ENCODE measurements around the gene AIPL1. TPM values are rescaled to one million over a fixed set of nuclear protein-coding genes. Genes with fewer than 3 reads are reported as not detected.
A peak's percentile ranks its signal among the peaks of the same experiment; 100 is the strongest.

Gene AIPL1
- total RNA-seq, 2 donors from 2014 or later = not detected

GRCh38 chr17:6475411-6475810 is 40.5 kb upstream of the AIPL1 start:
- no peak overlapping the region for H3K27ac ChIP-seq
- H3K27me3 ChIP-seq (replicated peaks; ENCODE audit: insufficient read depth) = no peaks in the 10 kb centered on the region
- no peaks in the 10 kb centered on the region for H3K9me3 ChIP-seq
- ATAC-seq (ENCODE audit: insufficient number of reproducible peaks, low FRiP score, low read depth) (no peak), DNase-seq (ENCODE audit: low spot score) (no peak)
- no peak overlapping the region for H3K4me3 ChIP-seq
- no peaks in the 10 kb centered on the region for H3K36me3 ChIP-seq
- no peak for TF ChIP-seq CTCF (IDR thresholded peaks at IDR 0.05)
- no peaks in the 10 kb centered on the region for H3K4me1 ChIP-seq (ENCODE audit: control insufficient read depth in 1 of 2, low read depth in 2 of 2)

- Histone ChIP-seq H3K27ac (no peak overlapping the region), H3K4me1 (ENCODE audit: control insufficient read depth in 1 of 2, low read depth in 2 of 2) (no peaks in the 10 kb centered on the region), H3K36me3 (no peaks in the 10 kb centered on the region), H3K9me3 (no peaks in the 10 kb centered on the region), H3K4me3 (no peak overlapping the region), H3K27me3 (replicated peaks; ENCODE audit: insufficient read depth) (no peaks in the 10 kb centered on the region)
- no peak for ATAC-seq (ENCODE audit: insufficient number of reproducible peaks, low FRiP score, low read depth)
- DNase-seq (ENCODE audit: low spot score) = no peak
- TF ChIP-seq CTCF (IDR thresholded peaks at IDR 0.05) = no peak
Measured at GRCh38 chr17:6474906-6475305, 40.0 kb upstream of the AIPL1 start.

- Histone ChIP-seq H3K27ac (no peak overlapping the region), H3K4me3 (no peak overlapping the region), H3K9me3 (no peaks in the 10 kb centered on the region), H3K4me1 (ENCODE audit: control insufficient read depth in 1 of 2, low read depth in 2 of 2) (no peaks in the 10 kb centered on the region), H3K27me3 (replicated peaks; ENCODE audit: insufficient read depth) (no peaks in the 10 kb centered on the region), H3K36me3 (no peaks in the 10 kb centered on the region)
- ATAC-seq (ENCODE audit: insufficient number of reproducible peaks, low FRiP score, low read depth) (no peak), DNase-seq (ENCODE audit: low spot score) (no peak)
- no peak for TF ChIP-seq CTCF (IDR thresholded peaks at IDR 0.05)
Measured at GRCh38 chr17:6474376-6474775, 39.5 kb upstream of the AIPL1 start.

- Histone ChIP-seq H3K4me1 (ENCODE audit: control insufficient read depth in 1 of 2, low read depth in 2 of 2) (no peaks in the 10 kb centered on the region), H3K9me3 (no peaks in the 10 kb centered on the region), H3K4me3 (no peak overlapping the region), H3K27me3 (replicated peaks; ENCODE audit: insufficient read depth) (no peaks in the 10 kb centered on the region), H3K36me3 (no peaks in the 10 kb centered on the region), H3K27ac (no peak overlapping the region)
- no peak for ATAC-seq (ENCODE audit: insufficient number of reproducible peaks, low FRiP score, low read depth)
- TF ChIP-seq CTCF (IDR thresholded peaks at IDR 0.05) = peak; percentile 88
- no peak for DNase-seq (ENCODE audit: low spot score)
Measured at GRCh38 chr17:6473128-6473767, 38.3 kb upstream of the AIPL1 start.

- no peak for ATAC-seq (ENCODE audit: insufficient number of reproducible peaks, low FRiP score, low read depth)
- H3K27ac ChIP-seq = no peak overlapping the region
Measured at GRCh38 chr17:6472517-6472916, 37.6 kb upstream of the AIPL1 start.

More at GRCh38 chr17:6472517-6472916, 37.6 kb upstream of the AIPL1 start:
- Histone ChIP-seq H3K36me3 (no peaks in the 10 kb centered on the region), H3K27me3 (replicated peaks; ENCODE audit: insufficient read depth) (no peaks in the 10 kb centered on the region), H3K4me1 (ENCODE audit: control insufficient read depth in 1 of 2, low read depth in 2 of 2) (no peaks in the 10 kb centered on the region), H3K9me3 (no peaks in the 10 kb centered on the region), H3K4me3 (no peak overlapping the region)
- no peak for DNase-seq (ENCODE audit: low spot score)
- no peak for TF ChIP-seq CTCF (IDR thresholded peaks at IDR 0.05)

All from thoracic aorta (tissue), 2 donors.